ENCODE measurements around the gene UGCG.
"Not testable (repeated sequence)": the region's sequence is repeated elsewhere in the genome, so short reads cannot be mapped to it uniquely, and the experiment has no call there.

Gene UGCG

DNA sequence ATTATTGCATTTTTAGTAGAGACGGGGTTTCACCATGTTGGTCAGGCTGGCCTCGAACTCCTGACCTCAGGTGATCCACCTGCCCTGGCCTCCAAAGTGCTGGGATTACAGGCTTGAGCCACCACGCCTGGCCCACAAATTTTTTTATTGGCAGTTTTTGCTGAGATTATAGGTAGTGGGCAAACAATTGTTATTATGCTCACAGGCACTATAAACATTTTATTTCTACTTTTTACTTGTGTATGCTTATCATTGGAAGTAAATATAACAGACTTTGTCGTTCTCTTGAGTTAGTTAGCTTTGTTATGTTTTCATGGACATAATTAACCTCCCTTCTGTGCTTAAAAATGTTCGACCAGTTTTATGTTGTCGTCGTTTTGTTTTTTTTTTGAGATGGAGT lies 23.9 kb downstream of the UGCG start:
- DNase-seq (ENCODE audit: low spot score), result no peak

DNA sequence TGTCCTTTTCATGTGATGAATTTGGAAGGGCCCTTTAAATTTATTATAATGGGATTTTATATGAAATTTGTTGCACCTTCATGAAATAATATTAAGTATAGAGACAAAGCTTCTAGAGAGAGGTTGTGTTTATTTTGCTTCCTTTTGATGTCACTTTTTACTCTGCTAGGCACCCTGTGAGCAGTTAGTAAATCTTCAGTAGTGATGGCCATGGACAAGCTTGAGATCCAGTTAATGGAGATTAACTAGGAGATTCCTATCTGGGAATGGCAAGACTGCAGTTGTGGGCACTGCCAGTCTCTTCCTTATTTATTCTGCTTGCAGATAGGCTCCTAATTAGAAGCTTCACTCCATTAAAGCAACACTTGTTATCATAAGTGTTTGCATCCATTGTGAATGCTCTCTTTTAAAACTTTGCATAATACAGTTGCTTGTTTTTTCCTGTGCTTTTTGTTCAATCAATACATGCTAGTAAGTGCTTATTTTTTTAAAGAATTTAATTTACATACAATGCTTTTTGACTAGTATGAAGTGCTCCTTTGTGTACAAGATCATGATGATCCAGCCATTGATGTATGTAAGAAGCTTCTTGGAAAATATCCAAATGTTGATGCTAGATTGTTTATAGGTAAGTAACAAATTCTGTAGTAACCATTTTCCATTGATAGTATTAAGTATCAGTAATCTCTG lies 25.9 kb downstream of the UGCG start:
- DNase-seq (ENCODE audit: low spot score), result no peak

DNA sequence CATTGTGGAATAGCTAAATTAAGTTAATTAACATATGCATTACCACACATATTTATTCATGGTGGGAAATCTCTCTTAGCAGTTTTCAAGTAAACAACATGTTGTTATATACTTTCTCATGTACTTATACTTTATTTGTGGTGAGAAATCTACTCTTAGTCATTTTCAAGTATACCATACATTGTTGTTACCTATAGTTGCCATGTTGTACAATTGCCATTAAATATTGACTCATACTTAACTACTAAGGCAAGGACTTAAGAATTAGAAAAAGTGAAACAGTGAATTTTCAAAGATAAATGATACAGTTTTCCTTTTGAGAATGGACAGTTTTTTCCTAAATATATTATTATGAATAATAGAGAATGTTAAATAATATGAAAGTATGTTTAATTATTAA lies 27.7 kb downstream of the UGCG start:
- no peak for DNase-seq (ENCODE audit: low spot score)

DNA sequence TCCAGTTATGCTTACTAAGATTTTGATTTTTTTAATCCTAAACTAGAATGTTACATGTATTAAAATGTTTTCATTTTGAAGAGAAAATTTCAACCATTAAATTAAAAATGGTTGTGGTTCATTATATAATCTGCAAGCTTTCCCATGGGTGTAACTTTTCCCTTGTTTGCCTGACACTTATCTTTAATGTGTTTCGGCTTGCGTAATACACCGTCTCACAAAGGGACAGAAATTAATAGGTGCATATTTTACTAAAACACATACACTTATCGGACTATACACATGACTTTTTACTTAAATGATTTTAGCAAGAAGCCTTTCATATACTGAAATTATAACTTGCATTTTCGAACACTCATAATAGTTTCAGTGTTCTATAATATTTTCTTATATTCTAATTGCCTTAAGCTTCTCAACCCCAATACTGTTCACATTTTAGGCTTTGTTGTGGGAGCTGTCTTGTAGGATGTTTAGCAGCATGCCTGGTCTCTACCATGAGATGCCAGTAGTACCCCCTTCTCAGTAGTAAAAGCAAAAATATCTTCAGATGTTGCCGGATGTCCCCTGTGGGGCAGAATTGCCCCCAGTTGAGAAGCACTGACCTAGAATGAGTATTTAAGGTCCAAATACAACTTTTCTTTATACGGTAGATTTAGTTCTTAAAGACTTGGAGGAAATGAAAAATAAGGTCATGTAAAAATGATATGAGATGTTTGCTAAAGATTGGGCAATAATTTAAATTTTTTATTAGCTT lies 28.6 kb downstream of the UGCG start:
- DNase-seq (ENCODE audit: low spot score), result no peak

DNA sequence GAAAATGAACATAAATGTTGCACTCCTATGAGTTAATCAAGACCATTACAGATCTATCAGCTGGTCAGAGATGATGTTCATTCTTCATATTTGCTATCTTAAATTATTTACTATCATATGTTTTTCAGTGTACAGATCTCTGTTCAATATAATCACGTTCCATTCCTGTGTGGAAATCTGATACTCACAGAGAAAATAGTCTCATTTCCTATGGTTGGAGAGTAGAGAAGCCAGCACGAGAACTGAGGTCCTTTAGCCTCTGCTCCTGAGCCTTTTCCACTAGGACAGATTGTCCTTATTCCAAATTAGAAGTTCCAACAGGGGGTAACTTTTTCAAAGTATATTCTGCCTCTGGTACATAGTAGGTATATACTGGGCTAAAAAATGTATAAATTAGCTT lies 29.2 kb downstream of the UGCG start:
- no peak for DNase-seq (ENCODE audit: low spot score)

DNA sequence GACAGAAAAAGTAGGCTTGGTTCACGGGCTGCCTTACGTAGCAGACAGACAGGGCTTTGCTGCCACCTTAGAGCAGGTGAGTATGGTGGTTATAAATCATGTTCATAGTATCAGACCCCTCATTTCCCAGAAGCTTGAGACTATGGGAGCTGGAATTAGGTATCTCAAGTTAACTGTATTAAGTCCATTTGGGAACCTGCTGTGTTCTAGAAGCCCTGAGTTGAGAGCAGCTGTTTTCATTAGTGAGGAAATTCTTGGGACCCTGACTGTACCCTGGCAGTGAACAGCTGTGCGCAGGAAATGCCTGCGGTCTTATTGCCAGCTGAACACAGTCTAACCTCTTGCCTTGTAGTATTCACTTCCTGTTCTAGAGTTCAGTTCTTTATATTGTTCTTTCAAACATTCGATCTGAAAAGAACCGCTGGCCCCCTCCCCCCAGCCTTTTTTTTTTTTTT lies 29.8 kb downstream of the UGCG start:
- peak; percentile 58 for DNase-seq (ENCODE audit: low spot score)

DNA sequence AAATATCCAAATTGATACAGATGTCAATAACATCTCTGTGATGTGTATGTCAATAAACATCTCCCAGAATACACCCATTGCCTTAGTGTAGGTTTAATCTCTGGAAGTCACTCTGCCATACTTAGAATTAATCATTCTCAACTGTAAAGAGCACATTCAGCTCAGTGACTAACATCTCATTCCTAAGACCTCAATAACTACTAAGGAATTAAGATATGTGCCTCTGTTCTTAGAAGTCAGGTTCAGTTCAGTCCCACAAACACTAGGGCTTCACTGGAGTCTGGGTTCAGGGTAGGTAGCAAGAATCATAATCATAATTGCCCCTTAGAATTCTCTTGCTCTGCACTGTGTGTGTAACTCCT lies 31.7 kb downstream of the UGCG start:
- DNase-seq (ENCODE audit: low spot score), result no peak

DNA sequence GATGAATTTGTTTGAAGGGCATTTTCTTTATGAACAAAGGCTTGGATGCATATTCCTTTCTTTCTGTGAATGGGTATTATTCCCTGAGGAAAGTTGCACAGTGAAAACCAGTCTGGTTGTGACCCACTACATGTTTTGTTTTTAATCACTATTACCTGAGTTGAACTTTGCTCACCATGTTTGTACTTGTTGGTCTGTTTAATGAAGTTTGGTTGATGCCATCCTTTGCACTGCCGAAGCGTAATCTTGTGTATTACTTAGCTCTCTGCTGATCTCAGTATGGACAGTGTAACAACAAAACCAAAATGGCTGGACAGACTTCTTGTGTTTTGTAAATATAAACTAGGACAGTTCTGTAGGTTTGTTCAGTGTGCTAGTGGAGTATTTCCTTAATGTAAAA lies 38.1 kb downstream of the UGCG start:
- DNase-seq (ENCODE audit: low spot score), result no peak

DNA sequence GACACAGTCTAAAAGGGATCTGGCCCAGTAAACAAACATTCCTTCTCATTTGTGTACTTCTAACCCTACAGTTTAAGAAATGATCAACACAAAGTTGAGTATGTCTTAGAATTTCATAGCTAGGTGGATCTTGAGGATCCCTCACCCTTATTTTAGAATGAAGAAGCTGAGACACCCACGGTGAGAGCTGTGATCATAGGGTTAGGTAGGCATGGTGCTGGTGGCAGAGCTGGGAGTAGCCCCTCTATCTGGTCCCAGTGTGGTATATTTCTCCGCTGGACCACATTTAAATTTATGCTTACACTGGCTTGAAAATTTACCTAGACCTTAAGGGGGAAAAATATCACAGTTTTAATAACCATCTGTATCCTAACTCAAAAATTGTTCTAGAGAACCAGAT lies 39.8 kb downstream of the UGCG start:
- DNase-seq (ENCODE audit: low spot score), result no peak

DNA sequence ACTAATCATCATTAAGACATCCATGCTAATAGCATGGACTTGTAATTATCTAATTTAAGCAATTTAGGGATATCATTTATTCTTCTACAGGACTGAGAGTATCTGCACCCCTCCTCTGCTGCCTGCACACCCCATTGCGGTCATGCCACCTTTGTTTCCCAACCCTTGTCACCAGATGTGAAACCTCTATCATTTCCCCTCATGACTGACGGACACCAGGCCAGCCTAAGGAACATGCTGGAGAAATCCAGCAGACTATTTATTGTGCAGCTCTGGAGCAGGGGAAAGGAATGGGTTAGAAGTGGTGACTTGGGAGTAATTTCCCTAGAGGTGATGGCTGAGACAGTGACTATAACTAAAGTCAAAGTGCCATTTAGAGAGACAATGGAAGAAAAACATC lies 40.7 kb downstream of the UGCG start:
- no peak for DNase-seq (ENCODE audit: low spot score)

DNA sequence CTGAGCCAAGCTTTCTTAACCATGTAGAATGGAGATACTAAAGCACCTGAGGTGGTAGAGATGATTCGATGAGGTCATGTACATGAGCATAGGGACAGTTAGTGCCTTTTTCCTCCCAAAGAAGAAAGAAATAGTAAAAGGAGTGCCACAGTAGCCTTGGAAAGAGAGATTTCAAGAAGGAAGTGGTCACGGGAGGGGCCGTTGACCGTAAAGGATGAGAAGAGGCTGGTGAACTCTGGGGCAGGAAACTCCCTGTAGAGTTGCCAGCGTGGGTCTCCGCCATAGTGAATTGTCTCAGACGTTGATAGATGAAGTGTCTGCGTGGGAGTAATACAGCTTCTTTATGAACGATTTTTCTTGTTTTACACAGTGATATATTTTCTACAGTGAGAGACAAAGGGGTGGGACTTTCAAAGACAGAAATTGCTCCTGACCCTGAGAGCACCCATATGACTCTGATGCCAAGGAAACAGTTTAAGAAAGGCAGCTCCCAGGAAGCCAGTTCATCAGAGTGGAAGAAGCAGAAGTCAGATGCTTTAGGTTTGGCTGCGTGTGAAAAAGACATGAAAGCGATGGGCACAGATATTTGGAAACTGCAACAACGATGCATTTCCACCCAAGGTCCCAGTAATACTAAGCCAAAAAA lies 41.3 kb downstream of the UGCG start:
- peak; percentile 31 for DNase-seq (ENCODE audit: low spot score)

DNA sequence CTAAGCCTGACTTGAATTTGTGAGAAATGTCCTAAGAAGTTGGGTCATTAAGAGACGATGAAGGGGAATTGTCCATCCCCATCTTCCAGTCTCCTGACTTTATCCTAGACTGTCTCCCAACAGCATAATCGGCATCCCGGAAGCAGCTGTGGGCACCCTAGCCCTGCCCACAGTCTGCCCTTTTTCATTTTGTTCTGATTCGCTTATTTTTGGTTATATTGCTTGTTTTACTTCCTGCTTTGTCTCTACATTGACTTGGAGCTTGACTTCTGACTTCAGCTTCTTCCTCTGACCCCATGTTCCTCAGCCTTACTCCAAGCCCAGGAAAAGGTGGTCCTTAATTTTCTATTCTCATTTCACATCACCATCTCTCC lies 41.8 kb downstream of the UGCG start:
- DNase-seq (ENCODE audit: low spot score), result no peak

DNA sequence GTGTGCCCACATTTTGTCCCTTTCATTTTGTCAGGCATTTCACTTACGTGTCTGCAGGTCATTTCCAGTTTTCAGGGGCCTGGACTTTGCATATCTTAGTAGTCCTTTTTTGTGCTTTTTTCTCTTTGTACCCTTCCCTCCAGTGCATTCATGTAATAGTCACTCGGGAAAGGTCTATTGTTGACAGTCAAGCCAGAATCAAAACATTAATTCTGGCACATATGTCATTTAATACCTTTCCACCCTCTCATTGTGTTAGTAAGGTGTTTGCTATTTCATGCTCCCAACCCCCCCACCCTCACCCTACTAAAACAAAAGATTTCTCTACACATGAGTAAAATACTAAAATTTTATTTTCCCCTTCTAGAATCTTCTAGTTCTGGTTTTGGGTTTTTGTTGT lies 42.7 kb downstream of the UGCG start:
- no peak for DNase-seq (ENCODE audit: low spot score)

DNA sequence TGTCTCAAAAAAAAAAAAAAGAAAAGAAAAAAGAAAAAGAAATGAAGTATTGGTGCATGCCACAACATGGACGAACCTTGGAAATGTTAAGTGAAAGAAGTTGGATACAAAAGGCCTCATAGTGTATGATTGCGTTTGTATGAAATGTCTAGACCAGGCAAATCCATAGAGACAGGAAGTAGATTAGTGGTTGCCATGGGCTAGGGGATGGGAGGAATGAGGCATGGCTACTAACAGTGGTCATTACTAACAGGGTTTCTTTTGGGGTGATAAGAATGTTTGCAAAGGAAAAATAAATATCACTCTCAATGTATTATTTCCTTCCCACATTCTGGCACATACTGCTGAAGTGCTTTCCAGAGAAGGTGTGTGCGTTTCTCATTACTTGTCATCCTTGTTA lies 44.1 kb downstream of the UGCG start:
- no peak for DNase-seq (ENCODE audit: low spot score)

DNA sequence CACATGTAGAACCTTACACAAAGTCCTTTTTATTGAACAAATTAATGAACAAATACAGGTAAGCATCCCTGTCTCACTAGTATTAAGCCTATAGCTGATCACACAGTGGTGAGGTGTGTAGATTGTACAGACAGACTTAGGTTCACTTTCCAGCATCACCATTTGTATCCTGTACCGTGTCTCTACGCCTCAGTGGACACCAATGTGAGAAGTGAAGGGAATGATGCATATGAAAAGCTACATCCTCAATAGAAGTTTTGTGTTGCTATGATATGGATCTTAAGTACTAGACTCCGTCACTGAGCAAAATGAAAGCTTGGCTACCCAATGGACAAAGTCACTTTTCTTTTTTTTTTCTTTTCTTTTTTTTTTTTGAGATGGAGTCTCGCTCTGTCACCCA lies 46.6 kb downstream of the UGCG start:
- no peak for DNase-seq (ENCODE audit: low spot score)

DNA sequence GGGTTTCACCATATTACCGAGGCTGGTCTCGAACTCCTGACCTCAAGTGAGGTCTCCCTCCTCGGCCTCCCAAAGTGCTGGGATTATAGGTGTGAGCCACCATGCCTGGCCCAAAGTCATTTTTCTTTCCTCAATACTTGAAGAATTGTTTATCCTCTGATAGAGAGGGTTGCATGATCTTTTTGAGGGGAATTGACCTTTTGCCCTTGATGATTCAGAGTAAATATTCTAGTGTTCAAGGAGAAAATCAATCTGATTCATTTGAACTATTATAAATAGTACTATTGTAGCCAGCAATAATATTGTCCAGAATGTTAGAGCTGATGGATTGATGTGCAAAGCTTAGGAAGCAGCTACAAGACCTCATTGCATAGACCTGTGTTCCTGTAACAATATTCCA lies 47.1 kb downstream of the UGCG start:
- DNase-seq (ENCODE audit: low spot score), result no peak

DNA sequence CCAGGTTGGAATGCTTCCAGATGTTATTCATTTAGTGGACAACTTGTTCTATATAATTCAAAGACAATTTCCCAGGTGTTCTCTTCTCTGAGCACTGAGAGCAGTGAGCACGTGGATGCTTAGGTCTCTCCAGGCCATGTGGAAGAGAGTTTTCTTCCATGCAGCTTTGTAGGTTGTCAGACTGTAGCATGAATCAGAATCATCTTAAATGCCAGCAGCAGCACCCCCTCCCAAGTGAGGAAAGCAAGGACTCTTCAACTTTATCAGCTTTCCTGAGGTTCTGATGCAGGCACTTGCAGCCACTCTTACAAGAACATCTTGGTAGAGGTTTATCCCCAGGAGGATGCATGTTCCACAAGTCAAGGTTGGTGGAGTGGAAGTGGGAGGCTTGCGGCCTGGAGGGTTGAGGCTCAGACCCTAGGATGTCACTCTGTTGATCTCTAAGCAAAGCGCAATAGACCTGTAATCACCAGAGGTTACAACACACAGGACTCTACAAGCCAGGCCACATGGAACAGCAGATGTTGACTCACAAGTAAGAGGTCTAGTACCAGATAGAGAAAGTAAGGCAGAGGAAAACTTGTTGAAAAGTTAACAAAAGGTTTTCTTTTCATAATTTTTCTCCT lies 47.7 kb downstream of the UGCG start:
- DNase-seq (ENCODE audit: low spot score), result no peak

DNA sequence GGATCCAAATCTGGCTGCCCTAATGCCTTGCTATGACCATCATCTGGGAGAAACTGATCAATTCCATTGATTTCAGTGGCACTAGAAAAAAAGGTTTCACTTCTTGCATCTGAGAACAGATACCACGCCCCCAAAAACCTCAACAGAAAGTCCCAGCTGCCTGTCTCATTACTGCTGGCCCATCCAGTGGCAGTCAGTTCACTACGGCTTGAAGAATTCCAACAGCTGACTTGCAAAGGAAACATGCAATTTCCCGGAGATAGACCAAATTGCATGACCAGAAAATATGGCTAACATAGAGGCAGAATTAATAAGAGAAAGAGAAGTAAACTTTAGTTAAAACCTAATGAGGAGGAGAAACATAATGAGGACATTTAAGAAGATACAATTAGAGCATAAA lies 48.6 kb downstream of the UGCG start:
- DNase-seq (ENCODE audit: low spot score), result no peak

DNA sequence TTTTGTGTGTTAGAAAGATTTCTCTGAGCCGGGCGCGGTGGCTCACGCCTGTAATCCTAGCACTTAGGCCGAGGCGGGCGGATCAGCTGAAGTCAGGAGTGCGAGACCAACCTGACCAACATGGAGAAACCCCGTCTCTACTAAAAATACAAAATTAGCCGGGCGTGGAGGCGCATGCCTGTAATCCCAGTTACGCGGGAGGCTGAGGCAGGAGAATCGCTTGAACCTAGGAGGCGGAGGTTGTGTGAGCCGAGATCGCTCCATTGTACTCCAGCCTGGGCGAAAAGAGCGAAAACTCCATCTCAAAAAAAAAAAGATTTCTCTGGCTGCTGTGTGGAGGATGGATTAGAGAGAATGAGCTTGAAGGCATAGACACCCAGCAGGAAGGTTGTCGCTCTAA lies 51.5 kb downstream of the UGCG start:
- not testable (repeated sequence) for DNase-seq (ENCODE audit: low spot score)

DNA sequence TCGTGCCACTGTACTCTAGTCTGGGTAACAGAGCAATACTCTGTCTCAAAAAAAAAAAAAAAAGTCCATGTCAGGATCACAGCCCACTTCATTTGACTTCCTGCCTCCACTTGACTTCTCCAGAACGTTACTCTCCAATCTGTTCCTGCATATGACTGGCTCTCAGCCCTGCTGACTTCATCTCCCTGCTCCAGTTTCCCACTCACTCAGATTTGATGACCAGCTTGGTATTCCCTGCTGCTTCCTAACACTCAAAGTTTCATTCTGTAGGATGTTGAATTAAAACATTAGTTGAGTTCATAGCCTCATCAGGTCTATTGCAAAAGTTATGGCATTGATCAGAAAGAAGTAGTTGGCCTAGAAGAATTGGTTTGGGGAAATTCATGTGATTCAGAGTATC lies 52.3 kb downstream of the UGCG start:
- DNase-seq (ENCODE audit: low spot score), result no peak

DNA sequence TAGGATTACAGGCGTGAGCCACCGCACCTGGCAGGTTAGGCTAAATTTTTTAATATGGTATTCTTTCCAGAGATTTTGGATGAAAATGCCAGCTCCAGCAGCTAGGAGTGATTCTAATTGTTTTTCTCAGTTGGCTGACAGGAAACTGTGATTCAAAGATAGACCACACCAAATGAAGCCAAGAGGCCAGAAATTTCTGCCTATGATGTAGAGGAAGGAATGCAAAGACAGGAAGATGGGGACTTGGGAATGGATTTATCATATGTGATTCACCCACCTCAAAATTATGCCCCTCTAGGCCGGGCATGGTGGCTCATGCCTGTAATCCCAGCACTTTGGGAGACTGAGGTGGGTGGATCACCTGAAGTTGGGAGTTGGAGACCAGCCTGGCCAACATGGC lies 53.3 kb downstream of the UGCG start:
- DNase-seq (ENCODE audit: low spot score), result no peak

DNA sequence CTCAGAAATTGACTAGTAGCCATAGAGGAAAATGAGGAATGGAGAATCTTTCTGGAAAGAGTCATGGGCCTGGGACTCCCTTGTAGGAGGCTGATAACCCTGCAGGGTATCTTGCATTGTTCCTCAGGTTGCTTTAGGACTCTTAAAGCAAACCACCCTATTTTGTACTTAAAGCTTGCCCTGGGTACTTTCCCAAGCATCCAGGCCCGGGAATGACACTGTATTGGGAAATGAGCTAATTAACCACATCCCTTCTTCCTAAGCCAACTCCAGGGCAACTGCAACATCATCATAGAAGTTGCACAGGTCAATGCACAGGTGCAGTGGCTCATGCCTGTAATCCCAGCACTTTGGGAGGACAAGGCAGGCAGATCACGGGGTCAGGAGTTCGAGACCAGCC lies 55.9 kb downstream of the UGCG start:
- DNase-seq (ENCODE audit: low spot score), result no peak

DNA sequence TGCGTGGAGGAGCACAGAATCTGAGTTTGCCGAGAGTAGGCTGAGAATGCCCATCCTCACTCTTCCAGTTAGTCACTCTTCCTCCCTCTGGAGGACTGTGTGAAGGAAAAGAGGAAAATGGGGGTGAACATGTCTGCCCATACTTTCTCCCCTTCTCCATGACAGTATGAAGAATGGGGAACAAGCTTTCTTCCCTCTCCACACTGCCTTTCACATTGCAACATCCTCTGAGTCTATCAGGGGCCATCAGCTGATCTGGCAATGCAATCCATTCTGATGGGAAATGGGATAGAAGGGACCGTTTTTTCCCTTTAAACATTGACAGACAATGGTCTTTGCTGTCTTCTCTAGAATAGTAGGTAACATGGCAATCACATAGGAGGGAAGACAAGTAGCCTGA lies 56.8 kb downstream of the UGCG start:
- no peak for DNase-seq (ENCODE audit: low spot score)
